Smooth muscle cell (in vitro differentiated cells): ENCODE data around the gene LAPTM5. TPM values are rescaled to one million over a fixed set of nuclear protein-coding genes. Genes with fewer than 3 reads are reported as not detected.

ENCODE experiments used
- DNase-seq: peaks from one replicate; lab custom pipeline; 2025; ENCODE audit not compliant: unreplicated experiment; lab: John Stamatoyannopoulos, UW
- H2AFZ ChIP-seq: fragments of 200-600 bp; sonication (generic); 2 replicates; pipeline ENCODE4 v1.6.0; 2016; ENCODE audit warnings: antibody characterized with exemption, low read depth, mild to moderate bottlenecking
- H3F3A ChIP-seq: fragments of 200-600 bp; sonication (generic); 2 replicates; pipeline ENCODE4 v1.6.0; 2017; ENCODE audit warnings: antibody characterized with exemption, low read depth
- H3K27ac ChIP-seq: fragments of 200-600 bp; sonication (generic); 2 replicates; pipeline ENCODE4 v1.5.1; 2016; ENCODE audit warnings: low read depth, mild to moderate bottlenecking
- H3K27me3 ChIP-seq: fragments of 200-600 bp; sonication (generic); 2 replicates; pipeline ENCODE4 v1.6.1; 2016; ENCODE audit warnings: low read depth, mild to moderate bottlenecking
- H3K36me3 ChIP-seq: fragments of 200-600 bp; sonication (generic); 2 replicates; pipeline ENCODE4 v1.5.1; 2016; ENCODE audit warnings: low read depth
- H3K4me1 ChIP-seq: fragments of 200-600 bp; sonication (generic); 2 replicates; pipeline ENCODE4 v1.5.1; 2016; ENCODE audit warnings: low read depth
- H3K4me2 ChIP-seq: fragments of 200-600 bp; sonication (generic); 2 replicates; pipeline ENCODE4 v1.6.0; 2016; ENCODE audit warnings: mild to moderate bottlenecking
- H3K4me3 ChIP-seq: fragments of 200-600 bp; sonication (generic); 2 replicates; pipeline ENCODE4 v1.5.1; 2016; ENCODE audit warnings: mild to moderate bottlenecking
- H3K79me2 ChIP-seq: fragments of 200-600 bp; sonication (generic); 2 replicates; pipeline ENCODE4 v1.6.0; 2016; ENCODE audit warnings: low read depth, mild to moderate bottlenecking
- H3K9ac ChIP-seq: fragments of 200-600 bp; sonication (generic); 2 replicates; pipeline ENCODE4 v1.6.0; 2016; ENCODE audit warnings: low read depth
- H3K9me3 ChIP-seq: fragments of 200-600 bp; sonication (generic); replicated peaks from 2 replicates; pipeline ENCODE4 v1.5.1; 2016; ENCODE audit warnings: low read depth
- H4K20me1 ChIP-seq: fragments of 200-600 bp; sonication (generic); 2 replicates; pipeline ENCODE4 v1.6.0; 2016; ENCODE audit warnings: low read depth
- CTCF ChIP-seq: fragments of 200-600 bp; sonication (generic); IDR thresholded peaks from 2 replicates; pipeline ENCODE4 v1.5.1; 2017; ENCODE audit warnings: borderline replicate concordance, mild to moderate bottlenecking, antibody characterized with exemption; ENCODE audit not compliant: insufficient read depth, poor library complexity, severe bottlenecking
- WGBS: methylation state at CpG from one replicate; pipeline ENCODE4 v1.1.7; 2016; ENCODE audit warnings: low lambda C conversion rate; 5-methylcytosine and 5-hydroxymethylcytosine counted together
- polyA plus RNA-seq: library from polyadenylated mRNA; unstranded; fragments of >200 nt; fragmentation: Nextera tagmentation; extraction: Ambion mirVana; gene quantifications from 2 replicates; pipeline ENCODE4 v1.2.1, GENCODE V29; 2016
- total RNA-seq: library from RNA; depleted of rRNA; stranded (reverse); fragments of >200 nt; gene quantifications from 2 replicates; pipeline ENCODE4 v1.2.3, GENCODE V29; 2014

LAPTM5 gene
- total and polyA plus RNA-seq, 2 experiments from 2014 or later = 0.63 to 1.4 TPM

DNA sequence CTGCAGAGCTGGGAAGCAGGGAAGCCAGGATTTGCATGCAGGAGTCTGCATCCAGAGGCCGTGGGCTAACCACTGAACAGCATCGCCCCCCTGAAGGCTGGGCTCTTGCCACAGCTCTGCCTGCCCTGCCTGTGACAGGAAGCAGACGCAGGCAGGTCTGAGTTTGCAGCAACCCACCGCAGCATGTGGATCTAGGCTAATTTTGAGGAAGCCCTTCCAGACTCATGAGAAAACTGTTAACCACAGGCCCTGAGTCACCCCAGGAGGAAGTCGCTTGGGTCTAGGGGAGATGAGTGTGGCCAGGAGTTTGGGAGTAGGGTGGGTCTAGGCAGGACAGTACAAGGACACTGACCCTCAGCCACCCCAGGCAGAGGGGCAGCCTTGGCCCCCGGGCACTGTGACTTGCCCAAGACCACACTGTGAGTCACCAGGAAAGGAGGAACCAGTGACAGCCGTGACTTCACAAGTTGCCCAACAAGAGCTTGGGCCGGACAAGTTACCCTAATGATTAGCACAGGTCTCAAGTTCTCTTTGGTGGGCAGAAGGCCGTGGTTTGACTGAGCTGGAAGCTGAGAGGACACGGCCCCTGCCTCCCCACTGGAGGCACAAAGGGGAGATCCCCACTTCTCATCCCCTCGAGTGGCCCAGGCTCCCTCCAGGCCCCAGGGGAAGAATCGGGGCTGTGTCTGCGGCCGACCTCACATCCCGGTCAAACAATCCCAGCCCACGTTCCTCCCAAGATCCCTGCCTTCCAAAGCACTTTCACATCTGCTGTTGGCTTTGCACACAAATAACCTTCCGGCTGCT lies 826 bp downstream of the LAPTM5 start:
- Histone ChIP-seq H2AFZ (no peak overlapping the region), H3K9ac (peak overlapping the region; percentile 70), H3K27ac (peak overlapping the region; percentile 95), H3K36me3 (no peaks in the 10 kb centered on the region), H3F3A (peaks cover 12% of the 10 kb centered on the region), H3K4me3 (no peak overlapping the region), H3K9me3 (no peaks in the 10 kb centered on the region), H4K20me1 (peaks cover 3% of the 10 kb centered on the region), H3K4me1 (peaks cover 4% of the 10 kb centered on the region), H3K4me2 (peak overlapping the region; percentile 70), H3K79me2 (no peaks in the 10 kb centered on the region), H3K27me3 (no peaks in the 10 kb centered on the region)
- 17% methylated on average over 17 of the region's 17 CpGs for WGBS
- peak; percentile 24 for DNase-seq
- no peak for TF ChIP-seq CTCF

- 92% methylated on average over 4 of the region's 4 CpGs for WGBS
- no peak overlapping the region for H2AFZ ChIP-seq
- peaks cover 12% of the 10 kb centered on the region for H3F3A ChIP-seq
- no peaks in the 10 kb centered on the region for H3K79me2 ChIP-seq
- H3K4me2 ChIP-seq = no peak overlapping the region
- no peaks in the 10 kb centered on the region for H3K9me3 ChIP-seq
- no peaks in the 10 kb centered on the region for H3K4me1 ChIP-seq
- no peak overlapping the region for H3K9ac ChIP-seq
- no peak for DNase-seq
- no peak overlapping the region for H3K4me3 ChIP-seq
- peak overlapping the region; percentile 95 for H3K27ac ChIP-seq
- H4K20me1 ChIP-seq = peaks cover 3% of the 10 kb centered on the region
- H3K36me3 ChIP-seq = no peaks in the 10 kb centered on the region
- no peaks in the 10 kb centered on the region for H3K27me3 ChIP-seq
- no peak for TF ChIP-seq CTCF
Measured at GRCh38 chr1:30756206-30756544, 1.4 kb downstream of the LAPTM5 start.

GRCh38 chr1:30755746-30756145 lies 1.8 kb downstream of the LAPTM5 start:
- Histone ChIP-seq H3K4me1 (no peaks in the 10 kb centered on the region), H3K36me3 (no peaks in the 10 kb centered on the region), H3K79me2 (no peaks in the 10 kb centered on the region), H3K9me3 (no peaks in the 10 kb centered on the region), H3K4me3 (no peak overlapping the region), H4K20me1 (peaks cover 3% of the 10 kb centered on the region), H3K27me3 (no peaks in the 10 kb centered on the region), H2AFZ (no peak overlapping the region), H3K9ac (no peak overlapping the region), H3K4me2 (no peak overlapping the region), H3F3A (peaks cover 12% of the 10 kb centered on the region), H3K27ac (no peak overlapping the region)
- TF ChIP-seq CTCF = no peak
- WGBS = 98% methylated on average over 4 of the region's 4 CpGs
- no peak for DNase-seq

DNA sequence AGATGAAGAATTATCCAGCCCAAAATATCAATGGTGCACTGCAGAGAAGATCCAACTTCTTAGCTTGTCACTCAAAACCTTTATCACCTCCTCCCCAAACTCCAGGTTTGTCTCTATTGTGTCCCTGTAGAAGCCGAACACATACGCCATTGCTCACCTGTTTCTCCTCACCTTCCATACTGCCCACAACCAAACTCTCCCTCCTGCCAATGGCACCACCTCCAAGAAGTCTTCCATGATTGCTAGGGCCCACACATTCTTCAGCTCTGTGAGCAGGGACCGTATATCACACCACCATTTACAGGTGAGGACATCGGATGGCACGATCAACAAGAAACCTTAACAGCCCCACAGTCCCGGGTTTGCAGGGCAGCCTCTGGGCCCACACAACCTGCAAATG lies 2.2 kb downstream of the LAPTM5 start:
- Histone ChIP-seq H3K4me2 (no peak overlapping the region), H3K36me3 (no peaks in the 10 kb centered on the region), H3K9me3 (no peaks in the 10 kb centered on the region), H3K27me3 (no peaks in the 10 kb centered on the region), H3F3A (peaks cover 12% of the 10 kb centered on the region), H3K4me1 (no peaks in the 10 kb centered on the region), H3K79me2 (no peaks in the 10 kb centered on the region), H4K20me1 (peaks cover 3% of the 10 kb centered on the region), H2AFZ (no peak overlapping the region), H3K4me3 (no peak overlapping the region), H3K27ac (no peak overlapping the region), H3K9ac (no peak overlapping the region)
- 93% methylated on average over 6 of the region's 6 CpGs for WGBS
- DNase-seq = no peak
- TF ChIP-seq CTCF = no peak
